OCI-LY3 (cell line): ENCODE measurements around the gene SDK2.

Experiments
- H2AFZ ChIP-seq: fragments of 200-600, 300-600 bp; shearing (Covaris generic); 2 replicates; pipeline ENCODE4 v1.6.0; 2014; ENCODE audit warnings: antibody characterized with exemption, low read depth, low read length
- H3K27ac ChIP-seq: fragments of 200-600, 300-600 bp; sonication (generic); 2 replicates; pipeline ENCODE4 v1.5.1; 2014; ENCODE audit warnings: mild to moderate bottlenecking, low read length, moderate library complexity, mixed read lengths
- H3K27me3 ChIP-seq: fragments of 200-600, 300-600 bp; sonication (generic); 2 replicates; pipeline ENCODE4 v1.6.1; 2014; ENCODE audit warnings: low read depth, low read length, mixed read lengths
- H3K36me3 ChIP-seq: fragments of 200-600, 300-600 bp; sonication (generic); replicated peaks from 2 replicates; pipeline ENCODE3; 2014; ENCODE audit warnings: low read depth, low read length, mixed read lengths
- H3K4me1 ChIP-seq: fragments of 300-600, 200-600 bp; sonication (generic); 2 replicates; pipeline ENCODE4 v1.6.1; 2014; ENCODE audit warnings: low read length, mixed read lengths
- H3K4me2 ChIP-seq: fragments of 200-600, 300-600 bp; sonication (generic); 2 replicates; pipeline ENCODE4 v1.6.1; 2014; ENCODE audit warnings: low read length, mixed read lengths
- H3K4me3 ChIP-seq: fragments of 300-600, 200-600 bp; sonication (generic); 2 replicates; pipeline ENCODE4 v1.5.1; 2014; ENCODE audit warnings: antibody characterized with exemption, mild to moderate bottlenecking, low read length, moderate library complexity
- H3K79me2 ChIP-seq: fragments of 300-600, 200-600 bp; shearing (Covaris generic); 2 replicates; pipeline ENCODE4 v1.6.1; 2014; ENCODE audit warnings: mild to moderate bottlenecking, low read length, mixed read lengths
- H3K9ac ChIP-seq: fragments of 300-600, 200-600 bp; shearing (Covaris generic); 2 replicates; pipeline ENCODE4 v1.6.0; 2014; ENCODE audit warnings: mild to moderate bottlenecking, low read length, moderate library complexity
- H3K9me3 ChIP-seq: fragments of 200-600, 300-600 bp; shearing (Covaris generic); 2 replicates; pipeline ENCODE4 v1.6.1; 2014; ENCODE audit warnings: low read length, mixed read lengths; ENCODE audit not compliant: insufficient read depth
- H4K20me1 ChIP-seq: fragments of 200-600, 300-600 bp; sonication (generic); 2 replicates; pipeline ENCODE4 v1.6.1; 2016; ENCODE audit warnings: low read length, mixed read lengths; ENCODE audit not compliant: insufficient read depth
- CTCF ChIP-seq: fragments of 200-600, 300-600 bp; sonication (generic); IDR thresholded peaks from 2 replicates; pipeline ENCODE4 v1.5.1; 2014; ENCODE audit warnings: antibody characterized with exemption, low read length, low read depth
- EZH2phosphoT487 ChIP-seq: fragments of 200-600 bp; shearing (Covaris generic); IDR thresholded peaks from 2 replicates; pipeline ENCODE4 v1.6.1; 2018; ENCODE audit warnings: antibody characterized with exemption, mixed run types, low read depth

The SDK2 gene

GRCh38 chr17:73492821-73493814, 151.1 kb downstream of the SDK2 start:
- no peak overlapping the region for H3K9ac ChIP-seq
- no peak overlapping the region for H3K4me3 ChIP-seq
- H3K79me2 ChIP-seq = no peaks in the 10 kb centered on the region
- no peak overlapping the region for H3K27ac ChIP-seq
- H4K20me1 ChIP-seq = no peaks in the 10 kb centered on the region
- no peak overlapping the region for H3K4me2 ChIP-seq
- H3K27me3 ChIP-seq = peaks cover 21% of the 10 kb centered on the region
- no peaks in the 10 kb centered on the region for H3K4me1 ChIP-seq
- no peaks in the 10 kb centered on the region for H3K9me3 ChIP-seq
- no peaks in the 10 kb centered on the region for H3K36me3 ChIP-seq
- no peak overlapping the region for H2AFZ ChIP-seq
- no peak for TF ChIP-seq CTCF

- H3K79me2 ChIP-seq = no peaks in the 10 kb centered on the region
- no peaks in the 10 kb centered on the region for H3K4me1 ChIP-seq
- H2AFZ ChIP-seq = no peak overlapping the region
- no peak overlapping the region for H3K4me2 ChIP-seq
- H4K20me1 ChIP-seq = no peaks in the 10 kb centered on the region
- no peak overlapping the region for H3K27ac ChIP-seq
- no peak overlapping the region for H3K9ac ChIP-seq
- TF ChIP-seq EZH2phosphoT487 = no peak
- TF ChIP-seq CTCF = no peak
- H3K27me3 ChIP-seq = peaks cover 13% of the 10 kb centered on the region
- no peak overlapping the region for H3K4me3 ChIP-seq
- no peaks in the 10 kb centered on the region for H3K9me3 ChIP-seq
- H3K36me3 ChIP-seq = no peaks in the 10 kb centered on the region
Observed at GRCh38 chr17:73492125-73492820, 152.0 kb downstream of the SDK2 start.

- Histone ChIP-seq H3K4me3 (no peak overlapping the region), H4K20me1 (no peaks in the 10 kb centered on the region), H3K4me2 (no peak overlapping the region), H3K27me3 (peaks cover 11% of the 10 kb centered on the region), H3K27ac (no peak overlapping the region), H2AFZ (no peak overlapping the region), H3K4me1 (no peaks in the 10 kb centered on the region), H3K79me2 (no peaks in the 10 kb centered on the region), H3K9me3 (no peaks in the 10 kb centered on the region), H3K36me3 (no peaks in the 10 kb centered on the region), H3K9ac (no peak overlapping the region)
- no peak for TF ChIP-seq EZH2phosphoT487
- no peak for TF ChIP-seq CTCF
Observed at GRCh38 chr17:73491648-73492047, 152.6 kb downstream of the SDK2 start.

GRCh38 chr17:73490851-73491250, 153.4 kb downstream of the SDK2 start:
- peaks cover 11% of the 10 kb centered on the region for H3K27me3 ChIP-seq
- H3K36me3 ChIP-seq = no peaks in the 10 kb centered on the region
- no peak overlapping the region for H3K4me3 ChIP-seq
- no peak overlapping the region for H3K27ac ChIP-seq
- H4K20me1 ChIP-seq = no peaks in the 10 kb centered on the region
- H3K9ac ChIP-seq = no peak overlapping the region
- H3K79me2 ChIP-seq = no peaks in the 10 kb centered on the region
- no peak overlapping the region for H2AFZ ChIP-seq
- TF ChIP-seq CTCF = no peak
- TF ChIP-seq EZH2phosphoT487 = no peak
- H3K9me3 ChIP-seq = no peaks in the 10 kb centered on the region
- no peaks in the 10 kb centered on the region for H3K4me1 ChIP-seq
- H3K4me2 ChIP-seq = no peak overlapping the region
